NCI-H146 treated with DMSO at 0.1 percent for 48 hours (cell line): Measurements from ENCODE around the gene BAIAP2.
"Not testable (repeated sequence)": the region's sequence is repeated elsewhere in the genome, so short reads cannot be mapped to it uniquely, and the experiment has no call there.

ENCODE experiments used
- DNase-seq: peaks from one replicate; lab custom pipeline; 2025; ENCODE audit not compliant: unreplicated experiment; lab: John Stamatoyannopoulos, UW

The BAIAP2 gene

DNA sequence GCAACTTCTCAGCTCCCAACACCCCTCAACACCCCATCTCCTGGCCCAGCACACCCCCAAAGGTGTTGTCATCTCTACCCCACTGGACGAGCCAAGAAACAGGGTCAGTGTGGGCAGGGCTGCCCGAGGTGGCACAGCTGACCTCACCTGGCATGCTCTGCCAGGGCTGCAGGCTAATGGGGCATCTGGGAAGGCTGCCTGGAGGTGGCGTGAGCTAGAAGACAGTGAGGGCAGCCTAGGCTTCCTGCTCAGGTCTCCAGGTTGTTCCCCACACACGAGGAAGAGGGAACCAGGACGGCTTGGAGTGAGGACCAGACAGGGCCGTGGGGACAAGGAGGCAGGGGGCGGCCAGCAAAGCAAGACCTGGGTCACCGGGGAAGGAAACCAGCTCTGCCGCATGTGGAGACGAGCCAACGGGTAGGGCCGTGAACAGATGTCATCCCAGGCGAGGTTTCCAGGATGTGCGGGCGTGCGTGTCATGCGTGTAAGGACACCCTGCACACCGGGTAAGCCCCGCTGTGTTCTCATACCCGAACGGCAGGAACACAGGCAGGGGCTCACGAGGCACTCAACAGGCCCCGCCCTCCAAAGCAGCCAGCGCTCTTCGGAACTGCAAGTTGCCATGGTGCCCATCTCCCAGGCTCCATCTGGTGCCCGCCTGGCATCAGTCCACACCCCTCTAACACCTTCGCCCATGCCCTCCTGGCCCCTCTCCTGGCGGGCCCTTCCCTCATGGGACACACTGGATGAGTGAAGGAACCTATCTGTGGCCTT, 100.7 kb downstream of the BAIAP2 start:
- no peak for DNase-seq

DNA sequence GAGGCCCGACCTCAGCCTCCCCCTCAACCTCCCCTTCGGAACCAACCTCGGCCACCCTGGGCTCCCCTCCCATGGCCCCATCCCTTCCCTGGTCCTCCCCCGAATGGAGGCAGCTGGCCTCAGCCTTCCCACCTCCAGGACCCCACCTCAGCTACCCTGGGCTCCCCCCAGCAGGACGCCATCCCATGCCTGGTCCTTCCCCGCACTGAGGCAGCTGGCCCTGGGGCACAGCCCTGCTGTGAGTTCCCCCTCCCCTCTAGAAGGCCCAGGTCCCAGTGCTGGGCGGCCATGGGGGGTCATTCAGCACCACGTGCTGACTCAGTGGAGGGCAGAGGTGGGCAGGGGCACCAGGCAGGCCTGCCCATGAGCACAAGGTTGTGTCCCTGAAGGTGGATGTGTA, 101.4 kb downstream of the BAIAP2 start:
- DNase-seq = no peak

DNA sequence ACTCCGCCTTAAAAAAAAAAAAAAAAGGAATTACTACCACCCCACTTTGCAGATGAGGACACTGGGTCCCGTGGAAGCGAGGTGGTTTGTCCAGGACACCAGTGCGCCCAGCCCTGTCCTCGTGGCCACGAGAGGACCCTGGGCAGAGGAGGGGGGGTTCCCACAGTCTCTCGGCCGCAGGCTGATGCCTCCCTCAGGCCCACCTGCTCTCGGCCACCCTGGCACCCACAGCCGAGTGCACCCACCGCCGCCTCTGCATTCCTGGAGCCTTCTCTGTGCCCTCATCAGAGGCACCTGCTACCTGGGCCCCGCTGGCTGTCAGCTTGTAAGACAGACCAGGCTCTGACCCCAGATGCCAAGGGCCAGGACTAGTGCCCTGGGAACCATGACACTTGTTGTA, 102.3 kb downstream of the BAIAP2 start:
- DNase-seq = no peak

DNA sequence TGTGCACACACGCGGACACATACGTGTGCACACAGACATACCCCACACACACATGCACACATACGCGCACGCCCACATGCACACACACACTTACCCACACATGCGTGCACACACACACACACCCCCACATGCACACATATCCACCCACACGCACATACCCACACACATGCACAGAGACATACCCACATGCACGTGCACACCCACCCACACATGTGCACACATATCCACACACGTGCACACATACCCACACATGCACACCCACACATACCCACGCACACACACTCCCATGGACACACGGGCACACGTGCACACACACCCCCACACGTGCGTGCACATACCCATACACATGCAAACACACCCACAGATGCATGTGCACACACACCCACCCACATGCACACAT, 103.1 kb downstream of the BAIAP2 start:
- DNase-seq = no peak

DNA sequence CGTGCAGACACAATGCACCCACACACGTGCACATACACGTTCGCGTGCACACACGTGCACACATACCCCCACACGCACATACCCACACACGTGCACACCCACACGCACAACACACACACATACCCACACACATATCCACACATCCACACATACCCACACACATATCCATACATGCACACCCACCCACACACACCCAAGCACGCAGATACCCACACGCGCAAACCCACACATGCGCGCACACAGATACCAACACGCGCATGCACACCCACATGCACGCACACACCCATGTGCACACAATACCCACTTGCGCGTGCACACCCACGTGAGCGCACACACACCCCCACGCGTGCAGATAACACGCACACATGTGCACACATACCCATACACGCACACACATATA, 103.5 kb downstream of the BAIAP2 start:
- DNase-seq = no peak

DNA sequence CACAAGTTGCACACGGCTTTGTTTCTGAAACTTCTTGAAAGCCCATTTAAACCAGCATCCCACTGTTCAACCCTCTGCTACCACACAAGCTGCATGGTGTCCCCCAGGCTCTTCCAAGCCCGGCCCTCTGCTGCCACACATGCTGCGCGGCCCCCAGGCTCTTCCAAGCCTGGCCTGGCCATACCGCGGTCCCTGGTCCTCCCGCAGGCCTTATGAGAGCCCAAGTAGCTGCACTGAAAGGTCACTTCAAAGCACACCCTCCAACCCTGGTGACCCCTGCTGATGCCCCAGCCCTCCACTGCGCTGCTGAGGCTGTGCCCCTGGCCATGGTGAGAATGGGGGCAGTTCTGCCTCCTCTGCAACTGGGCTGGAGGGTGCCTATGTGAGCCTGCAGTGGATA, 104.5 kb downstream of the BAIAP2 start:
- DNase-seq = no peak

DNA sequence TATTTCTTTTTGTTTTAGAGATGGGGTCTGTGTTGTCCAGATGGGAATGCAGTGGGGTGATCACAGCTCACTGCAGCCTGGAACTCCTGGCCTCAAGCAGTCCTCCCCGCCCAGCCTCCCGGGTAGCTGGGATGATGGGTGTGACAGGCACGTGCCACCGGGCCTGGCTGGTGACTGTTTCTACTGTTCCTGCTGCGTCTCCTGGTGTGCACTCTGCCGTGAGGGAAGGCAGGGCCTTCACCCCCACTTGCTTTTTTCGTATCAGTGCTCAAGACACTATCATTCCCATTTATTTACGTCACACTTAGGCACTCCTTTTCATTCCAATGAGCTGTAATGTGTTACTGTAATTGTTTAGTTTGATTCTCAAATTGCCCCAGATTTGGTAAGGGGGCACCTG, 105.1 kb downstream of the BAIAP2 start:
- no peak for DNase-seq

DNA sequence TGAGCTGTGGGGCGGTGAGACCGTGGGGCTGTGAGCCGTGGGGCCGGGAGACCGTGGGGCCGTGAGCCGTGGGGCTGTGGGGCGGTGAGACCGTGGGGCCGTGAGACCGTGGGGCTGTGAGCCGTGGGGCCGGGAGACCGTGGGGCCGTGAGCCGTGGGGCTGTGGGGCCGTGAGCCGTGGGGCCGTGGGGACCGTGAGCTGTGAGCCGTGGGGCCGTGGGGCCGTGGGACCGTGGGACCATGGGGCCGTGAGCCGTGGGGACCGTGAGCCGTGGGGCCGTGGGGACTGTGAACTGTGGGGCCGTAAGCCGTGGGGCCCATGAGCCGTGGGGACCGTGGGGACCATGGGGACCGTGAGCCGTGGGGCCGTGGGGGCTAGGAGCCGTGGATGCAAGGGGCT, 105.7 kb downstream of the BAIAP2 start:
- no peak for DNase-seq

DNA sequence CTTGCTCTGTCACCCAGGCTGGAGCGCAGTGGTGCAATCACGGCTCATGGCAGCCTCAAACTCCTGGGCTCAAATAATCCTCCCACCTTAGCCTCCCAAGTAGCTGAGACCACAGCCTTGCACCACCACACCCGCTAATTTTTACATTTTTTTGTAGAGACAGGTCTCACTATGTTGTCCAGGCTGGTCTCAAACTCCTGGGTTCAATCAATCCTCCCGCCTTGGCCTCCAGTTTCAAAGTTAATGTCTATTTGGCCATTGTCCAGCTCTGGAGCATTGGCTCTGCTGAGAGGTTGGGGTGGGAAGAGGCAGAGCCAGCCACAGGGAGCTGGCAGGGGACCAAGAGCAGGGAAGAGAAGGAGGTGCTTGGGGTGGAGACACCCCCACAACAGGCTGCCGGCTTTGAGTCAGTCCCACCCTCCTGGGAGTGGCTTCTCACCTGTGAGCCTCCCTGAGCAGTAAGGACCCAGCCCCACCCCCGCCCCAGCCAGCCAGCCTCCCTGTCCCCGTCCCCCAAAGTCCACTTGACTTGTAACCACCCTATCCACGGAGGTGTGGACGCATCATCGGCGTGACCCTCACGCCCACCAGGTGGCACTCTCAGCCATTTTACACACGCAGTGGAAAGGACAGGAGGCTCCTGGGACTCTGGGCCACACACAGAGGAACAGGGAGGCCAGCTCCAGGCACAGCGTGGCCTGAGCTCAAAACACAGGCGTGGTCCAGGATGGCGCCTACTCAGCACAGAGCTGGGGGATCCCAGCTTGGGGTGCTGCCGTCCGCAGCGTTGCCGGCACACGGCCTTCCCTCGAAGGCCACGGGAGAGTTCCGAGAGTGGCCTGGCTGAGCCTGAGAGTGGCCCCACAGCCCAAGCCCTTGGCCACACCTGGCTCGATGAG, 107.6 kb downstream of the BAIAP2 start:
- DNase-seq = peak; percentile 57

DNA sequence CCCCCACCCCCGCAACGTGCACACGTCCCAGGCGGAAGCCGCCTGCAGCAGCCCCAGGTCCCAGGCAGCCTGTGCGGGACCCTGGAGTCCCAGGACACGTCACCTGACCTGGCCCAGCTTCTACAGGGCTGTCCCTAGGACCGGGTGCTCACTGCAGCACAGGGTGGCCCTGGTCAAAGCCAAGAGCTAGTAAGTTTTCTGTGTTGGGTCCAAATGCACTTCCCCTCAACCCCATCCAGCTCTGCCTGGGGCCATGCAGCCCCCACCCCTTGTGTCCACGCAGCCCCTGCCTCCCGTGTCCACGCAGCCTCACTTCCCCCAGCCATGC, 108.2 kb downstream of the BAIAP2 start:
- no peak for DNase-seq

DNA sequence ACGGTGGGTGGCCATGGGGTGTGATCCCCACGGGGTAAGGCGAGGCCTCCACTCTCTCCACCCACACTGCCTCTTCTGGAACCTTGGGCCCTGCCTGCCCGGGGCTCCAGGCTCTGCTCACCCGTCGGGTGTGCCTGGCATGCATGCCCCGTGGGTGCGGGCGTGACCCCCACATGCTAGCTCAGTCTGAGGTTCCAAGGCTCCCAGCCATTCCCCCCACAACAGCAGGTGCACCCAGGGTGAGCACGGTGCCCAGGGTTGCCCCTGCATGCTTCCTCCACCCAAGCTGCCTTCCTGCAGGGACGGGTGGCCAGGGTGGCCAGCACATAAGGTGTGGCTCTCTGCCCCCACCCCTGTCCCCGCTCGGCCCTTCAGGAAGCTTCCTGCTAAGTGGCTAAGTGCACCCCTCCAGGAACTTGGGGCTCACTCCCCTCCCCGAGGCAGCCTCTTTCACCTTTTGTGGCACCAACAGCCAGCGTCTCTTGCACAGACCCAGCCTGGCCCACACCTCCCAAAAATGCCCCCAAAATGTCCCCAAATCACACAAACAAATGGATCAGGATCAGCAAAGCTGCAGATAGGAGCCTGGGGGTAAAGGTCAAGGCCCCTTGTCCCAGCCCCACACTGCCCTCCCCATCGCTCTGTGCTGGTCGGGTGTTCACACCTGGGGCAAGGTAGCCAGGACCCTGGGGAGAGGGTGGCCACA, 108.9 kb downstream of the BAIAP2 start:
- no peak for DNase-seq

DNA sequence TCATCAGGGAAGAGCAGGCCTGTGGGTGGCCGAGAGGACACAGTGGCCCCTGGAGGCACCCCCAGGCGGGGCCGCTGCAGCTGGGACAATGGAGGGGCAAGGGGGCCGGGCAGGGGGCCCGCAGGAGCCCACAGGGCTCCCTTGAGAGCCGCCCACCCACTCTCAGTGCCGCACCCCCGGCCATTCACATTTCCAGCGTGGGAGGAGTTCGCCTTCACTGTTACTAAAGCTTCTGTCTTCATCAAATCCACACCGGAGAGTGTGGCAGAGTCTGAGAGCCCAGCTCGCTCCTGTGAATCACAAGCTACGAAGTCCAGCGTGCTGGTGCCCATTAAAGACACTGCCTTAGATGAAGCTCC, 109.5 kb downstream of the BAIAP2 start:
- no peak for DNase-seq

DNA sequence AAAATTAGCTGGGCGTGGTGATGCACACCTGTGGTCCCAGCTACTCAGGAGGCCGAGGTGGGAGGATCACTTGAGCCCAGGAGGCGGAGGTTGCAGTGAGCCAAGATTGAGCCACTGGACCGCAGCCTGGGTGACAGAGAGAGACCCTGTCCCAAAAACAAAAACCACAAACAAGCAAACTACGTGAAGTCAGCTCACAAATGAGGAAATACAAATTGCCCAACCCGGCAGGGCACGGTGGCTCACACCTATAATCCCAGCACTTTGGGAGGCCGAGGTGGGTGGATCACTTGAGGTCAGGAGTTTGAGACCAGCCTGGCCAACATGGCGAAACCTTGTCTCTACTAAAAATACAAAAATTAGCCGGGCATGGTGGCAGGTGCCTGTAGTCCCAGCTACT, 111.3 kb downstream of the BAIAP2 start:
- not testable (repeated sequence) for DNase-seq

DNA sequence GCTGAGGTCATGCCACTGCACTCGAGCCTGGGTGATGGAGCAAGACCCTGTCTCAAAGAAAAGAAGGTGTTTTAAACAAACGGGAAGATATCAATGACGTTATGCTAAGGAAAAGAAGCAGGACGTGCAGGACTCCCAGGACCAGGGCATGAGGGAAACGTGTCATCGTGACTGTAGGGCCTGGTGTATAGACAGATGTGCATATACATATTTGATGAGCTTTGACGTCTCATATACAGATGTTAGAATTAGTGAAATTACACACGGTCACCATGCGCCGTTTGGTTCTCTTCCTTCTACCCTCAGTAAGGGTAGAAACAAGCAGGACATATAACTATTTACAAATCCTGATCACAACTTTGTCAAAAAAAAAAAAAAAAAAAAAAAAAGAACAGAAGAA, 112.8 kb downstream of the BAIAP2 start:
- DNase-seq = no peak

DNA sequence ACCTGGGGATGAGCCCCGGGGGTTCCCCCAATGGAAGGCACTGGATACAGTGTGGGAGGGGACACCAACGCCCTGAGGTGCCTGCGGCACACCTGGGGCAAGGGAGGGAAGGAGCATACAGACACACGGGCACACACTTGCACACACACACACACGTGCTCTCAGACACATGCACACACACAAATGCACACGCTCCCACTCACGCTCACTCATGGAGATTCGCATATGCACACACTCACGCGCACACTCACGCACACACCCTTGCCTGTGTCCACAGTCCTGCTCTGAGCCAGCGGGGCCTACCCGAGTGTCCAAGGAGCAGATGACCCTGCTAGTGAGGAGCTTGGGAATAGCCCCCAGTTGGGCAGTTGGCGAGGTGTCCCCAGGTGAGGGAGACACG, 113.6 kb downstream of the BAIAP2 start:
- no peak for DNase-seq

DNA sequence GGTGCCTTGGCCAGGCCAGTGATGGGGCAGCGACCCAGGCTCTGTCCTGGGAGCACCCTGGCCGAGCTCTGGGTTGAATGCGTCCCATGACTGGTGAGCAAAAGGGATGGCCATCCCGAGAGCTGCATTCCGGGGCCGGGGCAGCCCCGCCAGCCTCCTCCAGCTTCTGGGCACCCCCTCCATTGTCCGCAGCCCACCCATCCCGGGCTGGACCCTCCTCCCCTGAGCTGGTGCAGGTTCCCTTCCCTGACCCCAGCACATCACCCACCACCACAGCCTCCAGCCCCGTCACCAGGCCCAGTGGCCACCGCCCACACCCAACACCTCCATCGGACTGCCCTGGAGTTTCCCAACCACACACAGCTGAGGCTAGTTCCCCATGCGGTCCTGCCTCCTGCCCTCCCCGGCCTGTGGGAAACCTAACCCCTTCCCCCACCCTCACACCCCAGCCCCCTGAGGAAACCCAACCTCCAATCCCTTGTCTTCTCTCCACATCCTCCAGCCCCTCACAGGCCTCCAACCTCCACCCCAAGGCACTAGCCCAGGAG, 114.1 kb downstream of the BAIAP2 start:
- no peak for DNase-seq

DNA sequence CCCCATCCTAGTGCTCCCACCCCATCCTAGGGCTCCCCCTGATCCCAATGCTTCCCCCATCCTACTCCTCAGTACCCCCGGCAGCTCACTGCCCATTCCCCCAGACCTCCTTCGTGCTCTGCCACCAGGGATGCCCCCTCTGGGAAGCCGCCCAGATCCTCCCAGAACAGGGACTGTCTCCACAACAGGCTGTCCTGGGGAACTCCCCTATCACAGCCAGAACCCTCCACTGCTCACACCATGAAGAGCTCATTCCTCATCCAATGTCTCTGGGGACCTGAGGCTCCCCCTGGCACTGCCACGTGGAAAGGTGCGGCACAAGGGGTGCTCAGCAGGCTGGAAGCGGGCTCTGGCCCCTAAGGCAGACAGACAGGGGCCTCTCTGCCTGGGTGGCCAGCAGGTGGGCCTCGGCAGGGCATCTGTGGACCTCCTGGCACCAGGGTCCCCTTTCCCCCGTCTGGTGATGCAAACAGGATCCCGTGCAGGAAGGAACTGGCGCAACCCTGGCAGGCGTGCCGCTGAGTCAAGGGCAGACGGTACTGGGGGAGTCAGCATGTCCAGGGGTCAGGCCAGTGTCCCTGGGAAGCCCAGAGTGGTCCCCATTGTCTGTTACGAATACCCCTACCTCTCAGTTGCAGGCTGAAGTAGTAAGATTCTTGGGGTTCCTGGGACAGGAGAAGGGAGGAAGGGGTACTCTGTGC, 115.6 kb downstream of the BAIAP2 start:
- DNase-seq = no peak

DNA sequence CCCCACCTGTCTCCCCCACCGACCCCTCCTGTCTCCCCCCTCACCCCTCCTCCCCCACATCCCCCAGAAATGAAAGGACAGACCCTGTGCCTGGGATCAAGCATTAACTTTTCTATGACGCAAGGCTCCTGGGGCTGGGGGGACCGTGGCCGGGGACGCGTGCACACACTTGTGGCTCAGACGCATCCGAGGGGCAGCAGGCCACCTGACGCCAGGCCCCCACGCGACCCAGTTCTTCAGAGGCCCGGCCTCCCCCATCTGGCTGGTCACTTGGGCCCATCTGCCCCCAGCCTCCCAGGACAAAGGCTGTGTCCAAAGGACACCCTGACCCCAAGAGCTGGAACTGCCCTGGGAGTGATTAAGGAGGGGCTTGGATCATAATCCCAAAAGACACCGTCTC, 116.3 kb downstream of the BAIAP2 start:
- no peak for DNase-seq

DNA sequence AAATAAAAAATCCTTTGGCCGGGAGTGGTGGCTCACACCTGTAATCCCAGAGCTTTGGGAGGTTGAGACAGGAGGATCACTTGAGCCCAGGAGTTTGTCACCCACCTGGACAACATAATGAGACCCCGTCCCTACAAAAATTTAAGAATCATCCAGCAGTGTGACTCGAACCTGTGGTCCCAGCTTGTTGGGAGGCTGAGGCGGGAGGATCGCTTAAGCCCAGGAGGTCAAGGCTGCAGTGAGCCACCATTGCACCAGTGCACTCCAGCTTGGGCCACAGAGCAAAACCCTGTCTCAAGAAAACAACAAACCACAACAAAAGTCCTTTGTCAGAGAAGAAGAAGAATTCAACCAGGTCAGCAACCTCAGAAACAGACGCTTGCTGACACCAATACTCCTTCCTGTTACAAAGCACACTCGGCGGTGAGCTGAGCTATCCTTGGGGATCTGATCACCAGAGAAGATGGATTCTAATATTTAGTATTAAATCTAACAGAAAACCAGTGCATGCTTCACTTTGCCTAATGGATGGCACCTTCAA, 117.4 kb downstream of the BAIAP2 start:
- no peak for DNase-seq

DNA sequence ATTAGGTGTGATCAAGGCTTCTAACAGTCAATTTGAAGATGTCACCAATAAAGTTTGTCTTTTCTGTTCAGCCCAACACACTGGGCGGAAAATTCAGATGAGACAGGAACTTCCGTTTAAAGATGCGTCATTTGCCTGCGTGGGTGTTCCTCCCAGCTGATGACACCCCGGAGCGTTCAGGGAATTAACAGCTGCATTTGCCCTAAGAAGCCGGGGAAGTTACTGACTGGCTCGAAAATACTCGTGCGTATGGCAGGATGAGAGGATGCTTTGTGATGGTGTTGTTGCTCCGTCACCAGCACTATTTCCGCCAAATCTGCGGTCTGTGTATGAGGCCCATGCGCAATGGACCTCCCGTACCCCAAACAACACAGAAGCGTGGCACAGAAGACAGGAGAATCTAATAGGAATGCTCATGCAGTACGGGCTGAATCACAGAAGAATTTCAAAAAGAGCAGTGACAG, 118.4 kb downstream of the BAIAP2 start:
- DNase-seq = no peak

DNA sequence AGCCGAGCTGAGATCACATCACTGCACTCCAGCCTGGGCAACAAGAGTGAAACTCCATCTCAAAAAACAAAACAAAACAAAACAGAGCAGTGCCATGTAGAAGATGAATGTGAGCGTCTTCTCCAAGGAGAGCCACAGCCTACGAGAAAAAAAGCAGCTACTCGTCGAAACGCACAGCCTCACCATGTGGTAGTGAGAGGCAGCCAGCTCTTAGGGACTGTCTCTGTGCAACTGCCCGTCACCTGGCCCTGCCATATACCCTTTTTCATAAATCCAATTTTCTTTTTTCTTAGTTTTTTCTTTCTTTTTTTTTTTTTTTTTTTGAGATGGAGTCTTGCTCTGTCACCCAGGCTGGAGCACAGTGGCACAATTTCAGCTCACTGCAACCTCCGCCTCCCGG, 119.1 kb downstream of the BAIAP2 start:
- not testable (repeated sequence) for DNase-seq
